HK-2 (cell line): ENCODE data around the gene DDIT4.
A peak's percentile ranks its signal among the peaks of the same experiment; 100 is the strongest.
"Not testable (repeated sequence)": the region's sequence is repeated elsewhere in the genome, so short reads cannot be mapped to it uniquely, and the experiment has no call there.

Experiments
- DNase-seq: peaks from one replicate; pipeline ENCODE4 v3.0.0-alpha.2; 2018; ENCODE audit not compliant: unreplicated experiment

DDIT4 gene

GRCh38 chr10:72273410-72274212 lies at the start of gene DDIT4:
DDIT4 (plus strand) TSS chr10:72273924; CDS start chr10:72274217, 293 bp downstream.
- peak; percentile 100 for DNase-seq

GRCh38 chr10:72224191-72224590 lies 49.5 kb upstream of the DDIT4 start:
- DNase-seq, result not testable (repeated sequence)

- no peak for DNase-seq
These were observed 47.2 kb upstream of the DDIT4 start for GRCh38 chr10:72226418-72227027.

GRCh38 chr10:72227826-72228225 lies 45.9 kb upstream of the DDIT4 start:
- no peak for DNase-seq

GRCh38 chr10:72228318-72228751 lies 45.4 kb upstream of the DDIT4 start:
- no peak for DNase-seq

GRCh38 chr10:72229261-72230251 lies 44.2 kb upstream of the DDIT4 start:
- DNase-seq, result no peak

GRCh38 chr10:72233621-72234020 lies 40.1 kb upstream of the DDIT4 start:
- no peak for DNase-seq

- no peak for DNase-seq
These were observed 39.1 kb upstream of the DDIT4 start for GRCh38 chr10:72234560-72235095.

GRCh38 chr10:72235544-72236279 lies 38.0 kb upstream of the DDIT4 start:
- DNase-seq, result no peak

GRCh38 chr10:72238392-72239175 lies 35.1 kb upstream of the DDIT4 start:
- no peak for DNase-seq

- no peak for DNase-seq
These were observed 34.3 kb upstream of the DDIT4 start for GRCh38 chr10:72239409-72239808.

- DNase-seq, result no peak
These were observed 33.4 kb upstream of the DDIT4 start for GRCh38 chr10:72240371-72240770.

- DNase-seq, result no peak
These were observed 32.0 kb upstream of the DDIT4 start for GRCh38 chr10:72241691-72242252.

GRCh38 chr10:72242675-72243074 lies 31.0 kb upstream of the DDIT4 start:
- no peak for DNase-seq

- peak; percentile 59 for DNase-seq
These were observed 29.8 kb upstream of the DDIT4 start for GRCh38 chr10:72243822-72244437.

- no peak for DNase-seq
These were observed 29.1 kb upstream of the DDIT4 start for GRCh38 chr10:72244573-72245038.

- DNase-seq, result no peak
These were observed 27.7 kb upstream of the DDIT4 start for GRCh38 chr10:72245949-72246525.

GRCh38 chr10:72248468-72249151 lies 25.1 kb upstream of the DDIT4 start:
- no peak for DNase-seq
